Kidney epithelial cell (primary cell): Measurements from ENCODE around the gene SORL1. TPM values are rescaled to one million over a fixed set of nuclear protein-coding genes. Genes with fewer than 3 reads are reported as not detected.

Experiments
- DNase-seq: peaks from one replicate; pipeline ENCODE4 v3.0.0-alpha.2; 2010; ENCODE audit warnings: low read depth
- H3K27me3 ChIP-seq: 2 replicates; pipeline ENCODE4 v1.6.0; 2011; ENCODE audit warnings: low read length; ENCODE audit not compliant: control insufficient read depth, insufficient read depth
- H3K36me3 ChIP-seq: 2 replicates; pipeline ENCODE4 v1.5.1; 2011; ENCODE audit warnings: low read length; ENCODE audit not compliant: control insufficient read depth, insufficient read depth
- H3K4me3 ChIP-seq: 2 replicates; pipeline ENCODE4 v1.5.1; 2011; ENCODE audit warnings: low read depth, mild to moderate bottlenecking, control low read depth, low read length
- total RNA-seq: library from RNA; depleted of rRNA; stranded (reverse); fragments of >200 nt; gene quantifications from 2 replicates; pipeline ENCODE4 v1.2.3, GENCODE V29; 2015
- TF ChIP-seq, protein P1 (sequence below): IDR thresholded peaks from 2 replicates; pipeline ENCODE4 v1.5.1; 2011; ENCODE audit warnings: mild to moderate bottlenecking, moderate library complexity, low read length, control low read depth, inconsistent platforms; ENCODE audit not compliant: insufficient read depth, poor library complexity, severe bottlenecking

Gene SORL1
- total RNA-seq, 1 donor from 2014 or later, result 4.1 TPM

DNA sequence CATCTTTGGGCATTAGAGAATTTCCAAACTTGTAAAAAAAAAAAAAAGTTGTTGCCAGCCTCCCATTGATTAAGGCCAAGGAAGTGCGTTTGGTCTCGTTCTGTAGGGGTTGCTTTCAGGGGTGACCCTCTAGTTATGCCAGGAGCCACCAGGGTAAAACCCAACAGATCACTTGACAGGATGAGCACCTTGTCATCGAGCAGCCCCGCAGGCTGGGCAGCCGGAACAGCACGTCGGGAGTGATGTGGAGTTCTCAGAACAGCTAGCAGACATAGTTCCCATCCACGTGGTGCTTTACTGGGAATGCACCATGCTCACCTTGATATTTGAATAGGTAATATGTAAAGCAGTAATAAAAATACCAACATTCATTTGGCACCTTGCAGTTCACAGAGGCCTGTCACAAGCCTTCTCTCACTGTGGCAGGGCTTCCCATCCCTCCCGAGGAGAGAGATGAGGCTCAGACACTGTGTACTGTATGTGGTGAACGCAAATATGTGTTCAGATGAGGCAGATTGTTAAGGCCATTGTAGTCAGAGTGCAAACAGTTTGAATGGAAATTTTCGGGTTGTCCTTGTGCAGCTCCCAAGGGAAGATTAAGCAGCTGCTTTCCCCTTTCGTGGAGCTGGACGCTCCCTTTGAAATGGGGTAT is 71.6 kb downstream of the SORL1 start:
- no peaks in the 10 kb centered on the region for H3K36me3 ChIP-seq
- TF ChIP-seq, protein P1, sequence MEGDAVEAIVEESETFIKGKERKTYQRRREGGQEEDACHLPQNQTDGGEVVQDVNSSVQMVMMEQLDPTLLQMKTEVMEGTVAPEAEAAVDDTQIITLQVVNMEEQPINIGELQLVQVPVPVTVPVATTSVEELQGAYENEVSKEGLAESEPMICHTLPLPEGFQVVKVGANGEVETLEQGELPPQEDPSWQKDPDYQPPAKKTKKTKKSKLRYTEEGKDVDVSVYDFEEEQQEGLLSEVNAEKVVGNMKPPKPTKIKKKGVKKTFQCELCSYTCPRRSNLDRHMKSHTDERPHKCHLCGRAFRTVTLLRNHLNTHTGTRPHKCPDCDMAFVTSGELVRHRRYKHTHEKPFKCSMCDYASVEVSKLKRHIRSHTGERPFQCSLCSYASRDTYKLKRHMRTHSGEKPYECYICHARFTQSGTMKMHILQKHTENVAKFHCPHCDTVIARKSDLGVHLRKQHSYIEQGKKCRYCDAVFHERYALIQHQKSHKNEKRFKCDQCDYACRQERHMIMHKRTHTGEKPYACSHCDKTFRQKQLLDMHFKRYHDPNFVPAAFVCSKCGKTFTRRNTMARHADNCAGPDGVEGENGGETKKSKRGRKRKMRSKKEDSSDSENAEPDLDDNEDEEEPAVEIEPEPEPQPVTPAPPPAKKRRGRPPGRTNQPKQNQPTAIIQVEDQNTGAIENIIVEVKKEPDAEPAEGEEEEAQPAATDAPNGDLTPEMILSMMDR, result no peak
- H3K27me3 ChIP-seq, result no peaks in the 10 kb centered on the region
- no peak overlapping the region for H3K4me3 ChIP-seq
- no peak for DNase-seq

DNA sequence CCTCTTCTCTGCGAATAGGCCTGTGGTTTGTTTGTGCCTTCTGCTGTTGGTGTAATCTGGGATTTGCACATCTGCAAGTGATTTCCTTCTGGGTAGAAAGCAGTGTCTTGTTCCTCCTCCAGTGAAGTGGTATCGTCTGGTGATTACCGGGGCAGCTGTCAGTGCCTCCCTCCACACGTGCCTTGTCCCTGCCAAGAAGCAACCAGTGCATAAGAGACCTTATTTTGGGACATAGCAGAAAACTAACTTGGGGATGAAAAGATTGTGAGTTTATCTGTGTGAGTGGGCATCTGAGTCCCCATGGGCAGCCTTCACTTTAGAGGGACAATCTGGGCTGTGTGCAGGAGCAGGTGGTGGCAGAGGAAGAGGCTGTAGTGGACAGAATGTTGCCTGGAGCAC is 72.1 kb downstream of the SORL1 start:
- Histone ChIP-seq H3K36me3 (no peaks in the 10 kb centered on the region), H3K4me3 (no peak overlapping the region), H3K27me3 (no peaks in the 10 kb centered on the region)
- DNase-seq, result no peak
- TF ChIP-seq, protein P1, result no peak

DNA sequence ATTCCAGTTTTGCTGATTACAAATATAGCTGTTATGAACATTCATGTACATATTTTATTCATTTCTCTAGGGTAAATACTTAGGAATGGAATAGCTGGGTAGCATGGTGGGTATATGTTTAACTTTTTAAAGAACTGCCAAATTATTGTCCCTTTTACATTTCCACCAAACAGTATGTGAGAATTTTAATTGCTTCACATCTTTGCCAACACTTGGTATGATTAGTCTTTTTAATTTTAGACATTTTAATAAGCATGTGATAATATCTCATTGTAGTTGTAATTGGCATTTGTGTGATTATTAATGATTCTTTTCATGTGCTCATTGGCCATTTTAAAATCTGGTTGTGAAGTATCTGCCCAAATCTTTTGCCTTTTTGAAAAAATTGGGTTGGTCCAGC is 73.3 kb downstream of the SORL1 start:
- DNase-seq, result no peak
- Histone ChIP-seq H3K36me3 (no peaks in the 10 kb centered on the region), H3K27me3 (no peaks in the 10 kb centered on the region), H3K4me3 (no peak overlapping the region)
- TF ChIP-seq, protein P1, result no peak

DNA sequence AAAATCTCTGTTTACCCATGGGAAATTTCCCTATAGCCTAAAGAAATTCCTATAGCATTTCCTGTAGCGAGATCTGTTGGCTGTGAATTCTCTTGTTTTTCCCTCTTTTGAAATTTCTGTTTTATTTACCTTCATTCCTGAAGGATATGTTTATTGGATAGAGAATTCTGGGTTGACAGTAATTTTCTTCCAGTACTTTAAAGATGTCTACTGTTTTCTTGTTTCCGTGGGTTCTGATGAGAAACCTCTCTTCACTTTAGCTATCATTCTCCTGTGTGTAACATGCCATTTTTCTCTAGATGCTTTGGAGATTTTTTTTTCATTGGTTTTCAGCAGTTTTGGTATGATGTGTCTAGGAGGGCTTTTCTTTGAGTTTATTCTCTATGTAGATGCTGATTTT is 78.1 kb downstream of the SORL1 start:
- Histone ChIP-seq H3K36me3 (no peaks in the 10 kb centered on the region), H3K4me3 (no peak overlapping the region)
- TF ChIP-seq, protein P1, result no peak

DNA sequence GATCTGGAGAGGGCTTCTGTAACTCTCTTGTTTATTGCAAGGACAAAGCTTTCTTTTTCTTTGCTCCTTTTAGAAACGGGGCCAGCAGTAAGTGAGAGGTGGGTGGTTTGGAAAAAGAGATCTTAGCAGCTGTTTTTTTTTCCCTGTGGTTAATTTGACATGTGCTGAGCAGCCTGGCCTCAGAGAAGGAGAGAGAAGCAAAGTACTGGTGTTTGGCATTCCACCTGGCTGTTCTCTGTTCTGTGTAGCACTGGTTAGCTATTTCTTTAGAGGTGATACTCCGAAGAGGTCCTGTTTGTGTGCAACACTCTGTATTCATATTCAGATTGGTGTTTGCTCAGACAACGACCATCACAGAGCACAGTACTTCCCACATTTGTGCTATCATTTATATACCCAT is 81.5 kb downstream of the SORL1 start:
- H3K4me3 ChIP-seq, result no peak overlapping the region
- no peaks in the 10 kb centered on the region for H3K27me3 ChIP-seq
- DNase-seq, result no peak
- TF ChIP-seq, protein P1, result no peak
- H3K36me3 ChIP-seq, result no peaks in the 10 kb centered on the region

More for the DNA sequence above, 78.1 kb downstream of the SORL1 start:
- H3K27me3 ChIP-seq, result no peaks in the 10 kb centered on the region
- DNase-seq, result no peak
